HG02870 (cell line): Measurements from ENCODE around the gene GRID1.
"Not testable (repeated sequence)": the region's sequence is repeated elsewhere in the genome, so short reads cannot be mapped to it uniquely, and the experiment has no call there.

Source experiments
- ATAC-seq: cut with Tn5 transposase; IDR thresholded peaks from one replicate; pipeline ENCODE4 v1.9.1; 2021; ENCODE audit warnings: mild to moderate bottlenecking, moderate library complexity; ENCODE audit not compliant: unreplicated experiment

Gene GRID1

GRCh38 chr10:86392723-86393094 is 26.1 kb upstream of the GRID1 start:
- ATAC-seq: peak; percentile 35

- ATAC-seq: no peak
Measured at GRCh38 chr10:86391986-86392722, 25.6 kb upstream of the GRID1 start.

GRCh38 chr10:86391236-86391840 is 24.7 kb upstream of the GRID1 start:
- ATAC-seq: no peak

- ATAC-seq: no peak
Measured at GRCh38 chr10:86390337-86391120, 23.9 kb upstream of the GRID1 start.

GRCh38 chr10:86389441-86390193 is 23.0 kb upstream of the GRID1 start:
- ATAC-seq: peak; percentile 61

- ATAC-seq: not testable (repeated sequence)
Measured at GRCh38 chr10:86389109-86389440, 22.5 kb upstream of the GRID1 start.

GRCh38 chr10:86388119-86388704 is 21.6 kb upstream of the GRID1 start:
- no peak for ATAC-seq

GRCh38 chr10:86387178-86387794 is 20.7 kb upstream of the GRID1 start:
- no peak for ATAC-seq

GRCh38 chr10:86385806-86386205 is 19.2 kb upstream of the GRID1 start:
- ATAC-seq: no peak

- ATAC-seq: no peak
Measured at GRCh38 chr10:86377797-86378146, 11.2 kb upstream of the GRID1 start.

GRCh38 chr10:86376852-86377796 is 10.5 kb upstream of the GRID1 start:
- ATAC-seq: peak; percentile 90

GRCh38 chr10:86376403-86376802 is 9.8 kb upstream of the GRID1 start:
- no peak for ATAC-seq

GRCh38 chr10:86375204-86375603 is 8.6 kb upstream of the GRID1 start:
- no peak for ATAC-seq

- no peak for ATAC-seq
Measured at GRCh38 chr10:86374664-86375063, 8.1 kb upstream of the GRID1 start.

- ATAC-seq: no peak
Measured at GRCh38 chr10:86373828-86374227, 7.2 kb upstream of the GRID1 start.

- ATAC-seq: no peak
Measured at GRCh38 chr10:86373251-86373650, 6.7 kb upstream of the GRID1 start.

GRCh38 chr10:86372784-86373239 is 6.2 kb upstream of the GRID1 start:
- ATAC-seq: no peak

- no peak for ATAC-seq
Measured at GRCh38 chr10:86372119-86372783, 5.7 kb upstream of the GRID1 start.

GRCh38 chr10:86371691-86372090 is 5.1 kb upstream of the GRID1 start:
- no peak for ATAC-seq
